SU-DHL-6 (cell line): ENCODE results near the gene KPRP.

Source experiments
- H2AFZ ChIP-seq: fragments of 200-600 bp; sonication (generic); 2 replicates; pipeline ENCODE4 v1.6.1; 2014; ENCODE audit warnings: low read depth, mild to moderate bottlenecking, moderate library complexity, mixed read lengths, antibody characterized with exemption, low read length; ENCODE audit not compliant: severe bottlenecking
- H3F3A ChIP-seq: fragments of 200-600 bp; shearing (Covaris generic); 2 replicates; pipeline ENCODE4 v1.6.0; 2016; ENCODE audit warnings: antibody characterized with exemption, mild to moderate bottlenecking; ENCODE audit not compliant: insufficient read depth
- H3K27ac ChIP-seq: fragments of 200-600 bp; sonication (generic); 2 replicates; pipeline ENCODE4 v1.5.1; 2016; ENCODE audit warnings: low read depth, mild to moderate bottlenecking, low read length, moderate library complexity, mixed read lengths
- H3K27me3 ChIP-seq: fragments of 200-600 bp; sonication (generic), shearing (Covaris generic); 2 replicates; pipeline ENCODE4 v1.6.0; 2014; ENCODE audit warnings: mild to moderate bottlenecking, low read length
- H3K36me3 ChIP-seq: fragments of 200-600 bp; sonication (generic); 2 replicates; pipeline ENCODE4 v1.6.1; 2014; ENCODE audit warnings: mild to moderate bottlenecking, low read length, mixed read lengths
- H3K4me2 ChIP-seq: fragments of 300-600, 200-600 bp; shearing (Covaris generic), sonication (generic); 2 replicates; pipeline ENCODE4 v1.6.0; 2014; ENCODE audit warnings: low read length, low read depth, mild to moderate bottlenecking; ENCODE audit not compliant: poor library complexity, severe bottlenecking
- H3K4me3 ChIP-seq: fragments of 200-600 bp; sonication (generic); 2 replicates; pipeline ENCODE4 v1.5.1; 2014; ENCODE audit warnings: antibody characterized with exemption, low read length, mild to moderate bottlenecking, mixed read lengths; ENCODE audit not compliant: insufficient read depth, poor library complexity, severe bottlenecking
- H3K79me2 ChIP-seq: fragments of 200-600 bp; sonication (generic); 2 replicates; pipeline ENCODE4 v1.6.1; 2014; ENCODE audit warnings: mild to moderate bottlenecking, low read length, moderate library complexity; ENCODE audit not compliant: insufficient read depth
- H3K9ac ChIP-seq: fragments of 200-600 bp; sonication (generic); 2 replicates; pipeline ENCODE4 v1.7.0; 2014; ENCODE audit warnings: mild to moderate bottlenecking, low read length
- H3K9me2 ChIP-seq: fragments of 200-600 bp; sonication (generic); replicated peaks from 2 replicates; pipeline ENCODE4 v1.6.1; 2014; ENCODE audit warnings: low read length; ENCODE audit not compliant: insufficient read depth
- H3K9me3 ChIP-seq: fragments of 200-600 bp; sonication (generic); 2 replicates; pipeline ENCODE4 v1.6.1; 2014; ENCODE audit warnings: low read length, mixed read lengths; ENCODE audit not compliant: insufficient read depth
- H4K20me1 ChIP-seq: fragments of 200-600 bp; sonication (generic); 2 replicates; pipeline ENCODE4 v1.6.1; 2014; ENCODE audit warnings: low read depth, mild to moderate bottlenecking, antibody characterized with exemption, low read length, moderate library complexity, mixed read lengths
- CTCF ChIP-seq: fragments of 200-600 bp; sonication (generic); IDR thresholded peaks from one replicate; pipeline ENCODE4 v1.5.1; 2017; ENCODE audit warnings: antibody characterized with exemption, mild to moderate bottlenecking, low read length, moderate library complexity; ENCODE audit not compliant: insufficient read depth, poor library complexity, severe bottlenecking
- EZH2phosphoT487 ChIP-seq: fragments of 200-600 bp; sonication (generic), shearing (Covaris generic); conservative IDR thresholded peaks from 2 replicates; pipeline ENCODE4 v1.6.1; 2018; ENCODE audit warnings: mild to moderate bottlenecking, antibody characterized with exemption, low read length, moderate library complexity, mixed read lengths

The KPRP gene

GRCh38 chr1:152728986-152729385, 28.8 kb upstream of the KPRP start:
- Histone ChIP-seq H3F3A (no peaks in the 10 kb centered on the region), H3K9ac (no peak overlapping the region), H3K9me2 (no peaks in the 10 kb centered on the region), H2AFZ (no peak overlapping the region), H3K36me3 (no peaks in the 10 kb centered on the region), H3K27ac (no peak overlapping the region), H3K9me3 (no peaks in the 10 kb centered on the region), H3K79me2 (no peaks in the 10 kb centered on the region), H3K4me2 (no peak overlapping the region), H3K27me3 (no peaks in the 10 kb centered on the region), H3K4me3 (no peak overlapping the region), H4K20me1 (no peaks in the 10 kb centered on the region)
- no peak for TF ChIP-seq EZH2phosphoT487
- no peak for TF ChIP-seq CTCF

- no peak overlapping the region for H3K4me2 ChIP-seq
- no peaks in the 10 kb centered on the region for H3K9me3 ChIP-seq
- no peak overlapping the region for H2AFZ ChIP-seq
- no peaks in the 10 kb centered on the region for H3K79me2 ChIP-seq
- H3K4me3 ChIP-seq = no peak overlapping the region
- no peak overlapping the region for H3K9ac ChIP-seq
- TF ChIP-seq CTCF (no peak), EZH2phosphoT487 (no peak)
- H3F3A ChIP-seq = no peaks in the 10 kb centered on the region
- no peaks in the 10 kb centered on the region for H3K27me3 ChIP-seq
- no peaks in the 10 kb centered on the region for H3K9me2 ChIP-seq
- H3K27ac ChIP-seq = no peak overlapping the region
- H3K36me3 ChIP-seq = no peaks in the 10 kb centered on the region
- H4K20me1 ChIP-seq = no peaks in the 10 kb centered on the region
Observed at GRCh38 chr1:152735648-152736047, 22.2 kb upstream of the KPRP start.

GRCh38 chr1:152737997-152738396, 19.8 kb upstream of the KPRP start:
- Histone ChIP-seq H3K27me3 (no peaks in the 10 kb centered on the region), H3K9me2 (no peaks in the 10 kb centered on the region), H2AFZ (no peak overlapping the region), H3F3A (no peaks in the 10 kb centered on the region), H3K36me3 (no peaks in the 10 kb centered on the region), H3K4me3 (no peak overlapping the region), H3K79me2 (no peaks in the 10 kb centered on the region), H3K4me2 (no peak overlapping the region), H3K27ac (no peak overlapping the region), H3K9ac (no peak overlapping the region), H4K20me1 (no peaks in the 10 kb centered on the region), H3K9me3 (no peaks in the 10 kb centered on the region)
- no peak for TF ChIP-seq CTCF
- no peak for TF ChIP-seq EZH2phosphoT487
